HG03045 (cell line): Measurements from ENCODE around the gene NFIC.
"Not testable (repeated sequence)": the region's sequence is repeated elsewhere in the genome, so short reads cannot be mapped to it uniquely, and the experiment has no call there.

Experiments
- ATAC-seq: cut with Tn5 transposase; IDR thresholded peaks from one replicate; pipeline ENCODE4 v1.9.1; 2021; ENCODE audit warnings: mild to moderate bottlenecking, moderate library complexity; ENCODE audit not compliant: unreplicated experiment

NFIC gene

GRCh38 chr19:3415695-3416094, 49.3 kb downstream of the NFIC start:
- ATAC-seq, result no peak

GRCh38 chr19:3420244-3420755, 53.9 kb downstream of the NFIC start:
- no peak for ATAC-seq

- ATAC-seq, result no peak
These were observed 54.7 kb downstream of the NFIC start for GRCh38 chr19:3420909-3421619.

DNA sequence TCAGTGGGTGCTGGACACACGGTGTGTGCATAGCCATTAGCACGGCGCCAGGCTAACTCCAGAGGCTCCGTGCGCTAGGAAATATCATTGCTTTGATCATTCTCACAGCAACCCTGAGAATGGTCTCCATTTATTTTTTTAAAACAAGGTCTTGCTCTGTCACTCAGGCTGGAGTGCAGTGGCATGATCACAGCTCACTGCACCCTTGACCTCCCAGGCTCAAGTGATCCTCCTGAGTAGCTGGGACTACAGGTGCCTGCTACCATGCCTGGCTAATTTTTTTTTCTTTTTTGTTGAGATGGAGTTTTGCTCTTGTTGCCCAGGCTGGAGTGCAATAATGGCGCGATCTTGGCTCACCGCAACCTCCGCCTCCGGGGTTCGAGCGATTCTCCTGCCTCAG, 55.3 kb downstream of the NFIC start:
- not testable (repeated sequence) for ATAC-seq

GRCh38 chr19:3423183-3423829, 56.9 kb downstream of the NFIC start:
- ATAC-seq, result no peak

DNA sequence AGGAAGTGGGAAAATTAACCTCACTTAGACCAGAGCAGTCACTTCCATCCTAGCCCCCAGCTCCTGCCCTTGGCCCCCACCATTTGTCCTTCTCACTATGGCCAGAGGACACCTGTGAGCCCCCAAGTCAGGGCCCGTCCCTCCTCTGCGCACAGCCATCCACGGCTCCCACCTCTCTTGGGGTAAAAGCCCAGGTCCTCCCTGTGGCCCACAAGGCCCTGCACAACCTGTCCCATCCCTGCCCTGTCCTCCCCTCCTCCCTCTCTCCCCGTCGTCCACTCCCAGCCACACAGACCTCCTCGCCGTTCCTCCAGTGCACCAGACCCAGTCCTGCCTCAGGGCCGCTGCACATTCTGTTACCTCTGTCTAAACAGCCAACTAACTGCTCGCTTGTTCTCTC, 60.0 kb downstream of the NFIC start:
- no peak for ATAC-seq

DNA sequence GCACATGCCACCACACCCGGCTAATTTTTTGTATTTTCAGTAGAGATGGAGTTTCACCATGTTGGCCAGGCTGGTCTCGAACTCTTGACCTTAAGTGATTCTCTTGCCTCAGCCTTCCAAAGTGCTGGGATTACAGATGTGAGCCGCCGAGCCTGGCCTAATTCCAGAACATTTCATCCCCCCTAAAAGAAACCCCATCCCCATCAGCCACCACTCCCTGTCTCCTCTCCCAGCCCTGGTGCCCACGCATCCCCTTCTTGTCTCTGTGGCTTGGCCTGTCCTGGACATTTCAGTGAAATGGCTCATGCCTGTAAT, 63.9 kb downstream of the NFIC start:
- ATAC-seq, result not testable (repeated sequence)

GRCh38 chr19:3431760-3432397, 65.5 kb downstream of the NFIC start:
- ATAC-seq, result no peak

- no peak for ATAC-seq
These were observed 66.9 kb downstream of the NFIC start for GRCh38 chr19:3433313-3433712.

DNA sequence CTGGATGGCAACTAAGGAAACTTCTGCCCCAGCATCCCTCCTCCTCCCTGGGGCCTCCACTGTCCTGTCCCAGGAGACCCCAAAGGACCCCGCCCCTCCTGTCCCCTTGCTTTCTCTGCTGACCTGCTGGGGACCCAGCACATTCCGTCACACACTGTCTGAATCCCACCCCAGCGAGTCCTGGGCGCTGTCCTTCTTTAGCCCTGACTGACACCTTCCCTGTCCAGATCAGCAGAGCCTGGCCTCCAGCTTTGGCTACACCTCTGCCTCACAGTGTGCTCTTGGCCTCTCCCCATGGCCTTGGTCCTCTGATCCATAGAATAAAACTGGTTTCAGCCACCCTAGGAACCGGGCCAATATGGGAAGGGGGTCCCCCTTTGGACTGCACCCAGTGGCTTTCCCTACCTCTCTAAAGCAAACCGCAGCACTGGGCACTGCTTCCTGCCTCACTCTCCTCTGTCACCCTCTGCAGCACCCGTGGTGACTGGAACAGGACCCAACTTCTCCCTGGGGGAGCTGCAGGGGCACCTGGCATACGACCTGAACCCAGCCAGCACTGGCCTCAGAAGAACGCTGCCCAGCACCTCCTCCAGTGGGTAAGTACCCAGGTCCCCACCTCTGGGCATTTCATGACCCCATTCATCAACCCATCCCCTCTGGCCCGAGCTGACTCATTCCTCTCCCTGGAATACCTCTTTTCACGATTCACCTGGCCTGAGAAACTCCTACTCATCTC, 67.6 kb downstream of the NFIC start:
- no peak for ATAC-seq

- peak; percentile 85 for ATAC-seq
These were observed 68.5 kb downstream of the NFIC start for GRCh38 chr19:3434630-3435553.

GRCh38 chr19:3440082-3440481, 73.7 kb downstream of the NFIC start:
- no peak for ATAC-seq

GRCh38 chr19:3441089-3441985, 75.0 kb downstream of the NFIC start:
- ATAC-seq, result no peak

- ATAC-seq, result no peak
These were observed 75.6 kb downstream of the NFIC start for GRCh38 chr19:3441986-3442329.

DNA sequence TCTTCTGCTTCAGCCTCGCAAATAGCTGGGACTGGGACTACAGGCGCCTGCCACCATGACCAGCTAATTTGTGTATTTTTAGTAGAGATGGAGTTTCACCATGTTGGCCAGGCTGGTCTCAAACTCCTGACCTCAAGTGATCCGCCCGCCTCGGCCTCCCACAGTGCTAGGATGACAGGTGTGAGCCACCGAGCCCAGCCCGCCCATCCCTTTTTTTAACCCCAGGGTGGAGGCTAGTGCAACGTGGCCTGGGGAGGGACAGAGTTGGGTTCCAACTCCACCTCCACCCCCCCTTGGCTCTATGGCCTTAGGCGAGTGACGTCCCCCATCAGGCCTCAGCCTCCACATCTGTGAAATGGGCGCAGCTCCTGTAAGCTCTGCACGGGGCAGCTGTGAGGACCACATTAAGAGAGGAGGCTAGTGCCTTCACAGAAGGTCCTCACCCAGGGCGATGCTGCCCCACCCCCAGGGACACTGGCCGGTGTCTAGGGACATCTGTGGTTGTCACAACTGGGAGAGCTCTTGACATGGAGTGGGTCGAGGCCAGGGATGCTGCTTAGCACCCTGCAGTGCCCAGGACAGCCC, 76.2 kb downstream of the NFIC start:
- ATAC-seq, result no peak

- ATAC-seq, result no peak
These were observed 77.7 kb downstream of the NFIC start for GRCh38 chr19:3443840-3444694.

GRCh38 chr19:3444695-3445234, 78.4 kb downstream of the NFIC start:
- no peak for ATAC-seq

GRCh38 chr19:3446657-3447056, 80.3 kb downstream of the NFIC start:
- not testable (repeated sequence) for ATAC-seq
